ENCODE results near the gene SPSB1.

- no peak for TF ChIP-seq POLR2AphosphoS5 (IDR thresholded peaks at IDR 0.05)
- no peak for TF ChIP-seq POLR2A (IDR thresholded peaks at IDR 0.05)
- TF ChIP-seq CTCF (IDR thresholded peaks at IDR 0.05) = no peak
Observed at GRCh38 chr1:9279172-9279840, 13.4 kb upstream of the SPSB1 start.

Data from stomach (tissue), 4 donors.